ENCODE results near the gene SH2D3C. TPM values are rescaled to one million over a fixed set of nuclear protein-coding genes. Genes with fewer than 3 reads are reported as not detected.

SH2D3C gene
- total and polyA plus RNA-seq, 2 of the 8 experiments (the other 6 are each of a cell fraction or from before 2014, with no cell fraction given) = 6.4 to 8.1 TPM

- Histone ChIP-seq H4K20me1 (replicated peaks in 1 of 2; ENCODE audit: control insufficient read depth in 1 of 2, insufficient read depth in 2 of 2, low read length in 2 of 2) (no peaks in the 10 kb centered on the region), H3K36me3 (ENCODE audit: control insufficient read depth in 2 of 4, insufficient read depth in 4 of 4, low read length in 3 of 4) (no peaks in the 10 kb centered on the region; a peak in 1 of 8 replicates), H3K4ac (replicated peaks; ENCODE audit: insufficient read length, low read depth, low read length) (no peak overlapping the region), H2BK120ac (replicated peaks; ENCODE audit: low read depth, low read length) (no peak overlapping the region), H3K4me2 (ENCODE audit: insufficient read depth in 1 of 2, low read depth in 2 of 2, low read length in 2 of 2) (no peak overlapping the region), H3K79me2 (ENCODE audit: control insufficient read depth in 1 of 2, insufficient read depth in 2 of 2, low read length in 2 of 2) (no peaks in the 10 kb centered on the region), H2BK12ac (ENCODE audit: low read depth, low read length) (no peak overlapping the region), H4K91ac (replicated peaks; ENCODE audit: insufficient read length, low read length) (no peak overlapping the region), H3K27me3 (replicated peaks in 1 of 4; ENCODE audit: control insufficient read depth in 3 of 4, extremely low read depth in 1 of 4, insufficient read depth in 3 of 4, low read length in 3 of 4) (no peaks in the 10 kb centered on the region), H2BK5ac (ENCODE audit: low read depth, low read length) (no peak overlapping the region), H3K27ac (ENCODE audit: low read depth, low read length) (no peak overlapping the region), H3K56ac (replicated peaks; ENCODE audit: insufficient read length, low read depth, low read length) (no peak overlapping the region), H2BK15ac (ENCODE audit: low read length) (no peak overlapping the region), H4K5ac (ENCODE audit: insufficient read length, low read depth, low read length) (no peak overlapping the region), H3K4me3 (ENCODE audit: extremely low read depth in 1 of 4, insufficient read depth in 2 of 4, low read depth in 3 of 4, low read length in 4 of 4) (no peak overlapping the region), H3K14ac (ENCODE audit: insufficient read length) (no peak overlapping the region), H4K8ac (ENCODE audit: extremely low read depth, insufficient read depth, low read length) (no peak overlapping the region), H3K23ac (ENCODE audit: insufficient read length) (no peak overlapping the region), H2AFZ (ENCODE audit: low read length) (no peak overlapping the region), H3K79me1 (ENCODE audit: low read depth, low read length) (no peaks in the 10 kb centered on the region), H2BK20ac (ENCODE audit: low read length) (no peak overlapping the region), H2AK5ac (ENCODE audit: low read depth, low read length) (no peak overlapping the region), H3K18ac (ENCODE audit: extremely low read depth, low read length) (no peak overlapping the region), H3K9me3 (ENCODE audit: insufficient read depth in 2 of 2, low read depth in 1 of 2, low read length in 1 of 2) (no peaks in the 10 kb centered on the region), H3K23me2 (ENCODE audit: low read depth, low read length) (0 out of 2 replicates have a peak, but pooled peaks cover 1% of the 10 kb centered on the region), H3K9ac (replicated peaks in 1 of 4; ENCODE audit: extremely low read depth in 1 of 4, low read depth in 3 of 4, low read length in 3 of 4) (no peak overlapping the region), H3K4me1 (replicated peaks in 1 of 4; ENCODE audit: control insufficient read depth in 3 of 4, insufficient read depth in 4 of 4, low read length in 3 of 4) (no peaks in the 10 kb centered on the region)
- DNase-seq (ENCODE audit: low read depth in 1 of 2, low spot score in 2 of 2) = no peak
- 90% methylated on average over 9 of the region's 9 CpGs; no CpG with 5 or more reads in 1 of the 2 experiments for WGBS, 2 experiments (ENCODE audit: extremely low coverage in 1 of 2, insufficient coverage in 1 of 2, insufficient read length in 1 of 2, insufficient replicate concordance in 2 of 2, low coverage in 1 of 2, low lambda C conversion rate in 2 of 2, missing lambda C conversion rate in 1 of 2)
- FAIRE-seq = no peak
- ChIA-PET POLR2A (ENCODE audit: partially characterized antibody) (interaction anchor here (1.0 kb wide), 1 partner anchor 29 kb away, joined by 3 read pairs; no protein-coding TSS in a partner anchor), CTCF (ENCODE audit: partially characterized antibody) (interaction anchor here (1.1 to 2.0 kb wide), 3 partner anchors 10 to 105 kb away, joined by 3 to 5 read pairs (median 3); no protein-coding TSS in a partner anchor)
- TF ChIP-seq ZNF274 (IDR thresholded peaks at IDR 0.05; ENCODE audit: borderline replicate concordance, extremely low read depth, low read length) (no peak), SP1 (IDR thresholded peaks at IDR 0.05; ENCODE audit: low read depth, low read length) (no peak), ATF3 (IDR thresholded peaks at IDR 0.05; ENCODE audit: insufficient read depth, low read depth, low read length) (no peak), RNF2 (IDR thresholded peaks at IDR 0.05; ENCODE audit: borderline replicate concordance, low read depth, low read length, missing control alignments, poor library complexity, severe bottlenecking) (no peak), TCF12 (IDR thresholded peaks at IDR 0.05; ENCODE audit: low read depth, low read length) (no peak), KDM4A (IDR thresholded peaks at IDR 0.05; ENCODE audit: low read depth, low read length, severe bottlenecking) (no peak), SP4 (IDR thresholded peaks at IDR 0.05; ENCODE audit: low read length) (no peak), POU5F1 (IDR thresholded peaks at IDR 0.05; ENCODE audit: low read depth, low read length) (no peak), KDM1A (IDR thresholded peaks at IDR 0.05; ENCODE audit: borderline replicate concordance, low read length) (no peak)
Observed at GRCh38 chr9:127694890-127695720, 83.4 kb downstream of the SH2D3C start.
